Measurements from ENCODE around the gene RFTN1.

DNA sequence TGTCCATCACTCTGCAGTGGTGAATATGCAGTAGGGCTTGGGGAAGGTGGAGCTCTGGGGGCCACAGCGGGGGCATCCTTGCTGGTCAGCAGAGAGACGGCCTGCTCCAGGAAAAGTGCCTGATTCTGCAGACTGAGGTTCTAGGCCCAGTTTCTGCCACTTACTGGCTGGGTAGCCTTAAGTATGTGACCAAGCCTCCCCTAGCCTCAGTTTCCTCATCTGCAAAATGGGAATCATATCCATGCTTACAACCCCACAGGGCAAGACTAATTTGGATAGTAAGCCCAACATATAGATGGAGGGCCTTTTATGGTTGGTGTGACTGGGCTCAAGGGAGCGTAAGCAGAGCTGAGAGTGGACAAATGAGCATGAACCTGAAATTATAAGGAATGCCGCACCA lies 187.6 kb downstream of the RFTN1 start:
- TF ChIP-seq CTCF (IDR thresholded peaks at IDR 0.05) (no peak), POLR2A (IDR thresholded peaks at IDR 0.05) (no peak)

All from heart left ventricle (tissue), 13 donors.